Measurements from ENCODE around the gene KCNK15.

DNA sequence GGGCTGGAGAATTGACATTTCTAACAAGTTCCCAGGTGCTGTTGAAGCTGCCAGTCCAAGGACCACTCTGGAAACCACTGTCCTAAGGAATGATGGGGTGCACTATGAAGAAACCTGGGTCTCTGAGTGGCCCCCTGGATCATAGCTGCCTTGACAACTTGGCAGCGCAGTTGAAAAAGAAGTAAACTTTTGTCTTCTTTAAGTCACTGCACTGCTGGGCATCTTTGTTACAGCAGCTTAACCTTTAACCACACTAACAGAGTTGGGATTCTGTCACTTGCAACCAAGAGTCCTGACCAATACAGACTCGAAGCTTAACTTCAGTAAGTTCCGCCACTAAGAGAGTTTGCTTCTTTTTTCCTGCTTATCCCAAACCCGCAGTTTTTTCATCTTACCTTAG, 8.5 kb upstream of the KCNK15 start:
- TF ChIP-seq, protein P1, sequence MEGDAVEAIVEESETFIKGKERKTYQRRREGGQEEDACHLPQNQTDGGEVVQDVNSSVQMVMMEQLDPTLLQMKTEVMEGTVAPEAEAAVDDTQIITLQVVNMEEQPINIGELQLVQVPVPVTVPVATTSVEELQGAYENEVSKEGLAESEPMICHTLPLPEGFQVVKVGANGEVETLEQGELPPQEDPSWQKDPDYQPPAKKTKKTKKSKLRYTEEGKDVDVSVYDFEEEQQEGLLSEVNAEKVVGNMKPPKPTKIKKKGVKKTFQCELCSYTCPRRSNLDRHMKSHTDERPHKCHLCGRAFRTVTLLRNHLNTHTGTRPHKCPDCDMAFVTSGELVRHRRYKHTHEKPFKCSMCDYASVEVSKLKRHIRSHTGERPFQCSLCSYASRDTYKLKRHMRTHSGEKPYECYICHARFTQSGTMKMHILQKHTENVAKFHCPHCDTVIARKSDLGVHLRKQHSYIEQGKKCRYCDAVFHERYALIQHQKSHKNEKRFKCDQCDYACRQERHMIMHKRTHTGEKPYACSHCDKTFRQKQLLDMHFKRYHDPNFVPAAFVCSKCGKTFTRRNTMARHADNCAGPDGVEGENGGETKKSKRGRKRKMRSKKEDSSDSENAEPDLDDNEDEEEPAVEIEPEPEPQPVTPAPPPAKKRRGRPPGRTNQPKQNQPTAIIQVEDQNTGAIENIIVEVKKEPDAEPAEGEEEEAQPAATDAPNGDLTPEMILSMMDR (IDR thresholded peaks at IDR 0.05) = no peak
- TF ChIP-seq POLR2A (IDR thresholded peaks at IDR 0.05) = no peak
